Measurements from ENCODE around the gene PROCA1. TPM values are rescaled to one million over a fixed set of nuclear protein-coding genes. Genes with fewer than 3 reads are reported as not detected.
A peak's percentile ranks its signal among the peaks of the same experiment; 100 is the strongest.

Gene PROCA1
- total and polyA plus RNA-seq, 9 of the 15 experiments (the other 6 are each of a cell fraction or from before 2014, with no cell fraction given), result 0.78 to 16.2 (median 5.6) TPM

- TF ChIP-seq GMEB1 (CRISPR knock-in tag; IDR thresholded peaks at IDR 0.05) (no peak), HNRNPL (IDR thresholded peaks at IDR 0.05; ENCODE audit: low read depth, low read length) (no peak), SP2 (IDR thresholded peaks at IDR 0.05; ENCODE audit: extremely low read depth, low read depth, low read length, poor library complexity, severe bottlenecking) (no peak), ZNF561 (CRISPR knock-in tag; conservative IDR thresholded peaks at IDR 0.05) (no peak), PHB2 (IDR thresholded peaks at IDR 0.05; ENCODE audit: low read depth) (no peak), IFI16 (CRISPR knock-in tag; IDR thresholded peaks at IDR 0.05) (no peak), DNMT1 (IDR thresholded peaks at IDR 0.05) (no peak), CSDE1 (IDR thresholded peaks at IDR 0.05) (no peak), ZNF77 (CRISPR knock-in tag; IDR thresholded peaks at IDR 0.05) (no peak), ZNF232 (CRISPR knock-in tag; IDR thresholded peaks at IDR 0.05) (no peak), ELF4 (CRISPR knock-in tag; IDR thresholded peaks at IDR 0.05) (no peak), ZNF121 (CRISPR knock-in tag; conservative IDR thresholded peaks at IDR 0.05) (no peak), HNRNPH1 (optimal IDR thresholded peaks at IDR 0.05; ENCODE audit: low read depth, low read length) (no peak), SP1 (CRISPR knock-in tag; IDR thresholded peaks at IDR 0.05) (peak; percentile 93), ZNF280B (CRISPR knock-in tag; IDR thresholded peaks at IDR 0.05) (no peak), PKNOX1 (IDR thresholded peaks at IDR 0.05) (peak; percentile 23), GTF2E2 (tag; IDR thresholded peaks at IDR 0.05) (no peak), STAT5B (CRISPR knock-in tag; IDR thresholded peaks at IDR 0.05) (no peak), ZNF277 (CRISPR knock-in tag; IDR thresholded peaks at IDR 0.05; ENCODE audit: borderline replicate concordance) (no peak), MCM3 (IDR thresholded peaks at IDR 0.05) (no peak), FIP1L1 (IDR thresholded peaks at IDR 0.05; ENCODE audit: low read depth, low read length, poor library complexity, severe bottlenecking) (peak; percentile 89), NEUROD1 (IDR thresholded peaks at IDR 0.05; ENCODE audit: borderline replicate concordance, low read depth, low read length, partially characterized antibody) (no peak), ZNF507 (tag; conservative IDR thresholded peaks at IDR 0.05) (no peak), ZNF197 (CRISPR knock-in tag; IDR thresholded peaks at IDR 0.05; ENCODE audit: low read depth) (no peak), LCOR (CRISPR knock-in tag; IDR thresholded peaks at IDR 0.05) (peak; percentile 96)
Measured at GRCh38 chr17:28726627-28727491, 15.2 kb upstream of the PROCA1 start (continued).
